HepG2 (cell line): ENCODE measurements around the gene SMG5. TPM values are rescaled to one million over a fixed set of nuclear protein-coding genes. Genes with fewer than 3 reads are reported as not detected.
A peak's percentile ranks its signal among the peaks of the same experiment; 100 is the strongest.

ENCODE experiments used
- ATAC-seq: fragments of 200-7000 bp; cut with Tn5 transposase; 3 replicates; pipeline ENCODE4 v1.9.1; 2020; ENCODE audit warnings: mild to moderate bottlenecking, moderate library complexity
- BruUV-seq: library from RNA; stranded (reverse); fragments of 400-500 nt; replicated peaks from 2 replicates; lab custom pipeline; 2021; lab: Mats Ljungman, UMichigan
- CTCF ChIA-PET: fragments of 300-600 bp; formaldehyde crosslinking; extraction: SDS; loops from one replicate; lab custom pipeline; 2021; ENCODE audit warnings: low total read pairs, inconsistent platforms, low intra/inter-chr PET ratio; lab: Yijun Ruan, JAX
- POLR2A ChIA-PET: fragments of 350-600 bp; sonication (Branson Sonifier 250); formaldehyde crosslinking; loops from one replicate; lab custom pipeline; 2020; ENCODE audit warnings: antibody characterized with exemption, inconsistent platforms; lab: Yijun Ruan, JAX
- DNase-seq: peaks from one replicate; pipeline ENCODE4 v3.0.0-alpha.2; 2015; ENCODE audit warnings: low spot score
- FAIRE-seq: peaks from 3 replicates; lab custom pipeline; 2011; peaks lifted over from hg19 to GRCh38; lab: Jason Lieb, UNC
- H2AFZ ChIP-seq: one replicate; pipeline ENCODE4 v1.6.1; 2011; ENCODE audit warnings: low read length, inconsistent platforms
- H3K27ac ChIP-seq: fragments of 300-600 bp; 3 replicates; pipeline ENCODE4 v1.8.0; 2011; ENCODE audit warnings: mixed run types, mild to moderate bottlenecking, mixed read lengths, low read length, inconsistent platforms; ENCODE audit not compliant: insufficient read depth; ENCODE audit errors: extremely low read length
- H3K27me3 ChIP-seq, 2 experiments: fragments of 200-600 bp in 1 of 2; 2 replicates in 1 of 2; 3 replicates in 1 of 2; pipeline versions ENCODE4 v1.6.0 to v1.8.0; 2011; ENCODE audit warnings: low read length in 2 of 2, mild to moderate bottlenecking in 2 of 2, moderate library complexity in 2 of 2, inconsistent platforms in 1 of 2; ENCODE audit not compliant: insufficient read depth in 2 of 2, control insufficient read depth in 1 of 2
- H3K36me3 ChIP-seq, 2 experiments: fragments of 200-600 bp in 1 of 2; replicated peaks in 1 of 2; 2 replicates in 1 of 2; 3 replicates in 1 of 2; pipeline versions ENCODE4 v1.5.1 to v1.8.0; 2011; ENCODE audit warnings: low read length in 2 of 2, inconsistent platforms in 1 of 2; ENCODE audit not compliant: insufficient read depth in 2 of 2, control insufficient read depth in 1 of 2
- H3K4me1 ChIP-seq: 2 replicates; pipeline ENCODE4 v1.5.1; 2012; ENCODE audit warnings: low read length, inconsistent platforms; ENCODE audit not compliant: insufficient read depth
- H3K4me2 ChIP-seq: 2 replicates; pipeline ENCODE4 v1.6.0; 2011; ENCODE audit warnings: low read depth, low read length, inconsistent platforms
- H3K4me3 ChIP-seq, 3 experiments: fragments of 200-600 bp in 1 of 3; sonication (generic), shearing (Covaris generic) in 1 of 3; replicated peaks in 1 of 3; 2 replicates each; pipeline ENCODE4 v1.5.1; 2011 to 2016; ENCODE audit warnings: low read length in 3 of 3, inconsistent platforms in 2 of 3, low read depth in 2 of 3, mild to moderate bottlenecking in 2 of 3, control low read depth in 1 of 3, mixed read lengths in 1 of 3; ENCODE audit not compliant: insufficient read depth in 1 of 3
- H3K79me2 ChIP-seq: one replicate; pipeline ENCODE4 v1.6.1; 2011; ENCODE audit warnings: low read length, inconsistent platforms; ENCODE audit not compliant: insufficient read depth
- H3K9ac ChIP-seq: 2 replicates; pipeline ENCODE4 v1.6.0; 2011; ENCODE audit warnings: mild to moderate bottlenecking, low read depth, low read length, inconsistent platforms; ENCODE audit not compliant: insufficient read depth
- H3K9me3 ChIP-seq: 2 replicates; pipeline ENCODE4 v1.5.1; 2012; ENCODE audit warnings: mild to moderate bottlenecking, low read length
- H4K20me1 ChIP-seq: 2 replicates; pipeline ENCODE4 v1.6.0; 2011; ENCODE audit warnings: inconsistent platforms, mild to moderate bottlenecking, low read length, moderate library complexity; ENCODE audit not compliant: insufficient read depth
- BCL6 ChIP-seq: IDR thresholded peaks from 2 replicates; pipeline ENCODE4 v1.6.1; 2016; ENCODE audit warnings: missing genetic modification reagents, missing compliant biosample characterization
- FOXC1 ChIP-seq: sonication (generic); formaldehyde crosslinking; IDR thresholded peaks from 2 replicates; pipeline ENCODE4 v1.8.0; 2022; ENCODE audit warnings: mild to moderate bottlenecking, missing genetic modification reagents, borderline replicate concordance
- JUNB ChIP-seq: sonication (generic); formaldehyde crosslinking; IDR thresholded peaks from 2 replicates; pipeline ENCODE4 v1.8.0; 2022; ENCODE audit warnings: missing genetic modification reagents, mild to moderate bottlenecking, borderline replicate concordance
- MYNN ChIP-seq: sonication (generic); formaldehyde crosslinking; IDR thresholded peaks from 2 replicates; pipeline ENCODE4 v1.4.0; 2020; ENCODE audit warnings: mild to moderate bottlenecking, low read depth, missing genetic modification reagents
- MYPOP ChIP-seq: sonication (generic); formaldehyde crosslinking; IDR thresholded peaks from 2 replicates; pipeline ENCODE4 v1.8.1; 2023; ENCODE audit warnings: mild to moderate bottlenecking, moderate library complexity, missing genetic modification reagents
- NFIC ChIP-seq: IDR thresholded peaks from 2 replicates; pipeline ENCODE4 v1.6.1; 2012; ENCODE audit warnings: mild to moderate bottlenecking, low read length, inconsistent platforms
- TCF12 ChIP-seq, 2 experiments: fragments of 450-650 bp in 1 of 2; sonication (generic) in 1 of 2; formaldehyde crosslinking in 1 of 2; IDR thresholded peaks; 2 replicates each; pipeline versions ENCODE4 v1.6.1 to v1.8.0; 2017 to 2022; ENCODE audit warnings: antibody characterized with exemption in 1 of 2, mild to moderate bottlenecking in 1 of 2, missing genetic modification reagents in 1 of 2, moderate library complexity in 1 of 2
- TRIM24 ChIP-seq: sonication (generic); formaldehyde crosslinking; IDR thresholded peaks from 2 replicates; pipeline ENCODE4 v1.8.0; 2022; ENCODE audit warnings: mild to moderate bottlenecking, missing genetic modification reagents
- ZBTB4 ChIP-seq: sonication (generic); formaldehyde crosslinking; IDR thresholded peaks from 2 replicates; pipeline ENCODE4 v1.4.0; 2020; ENCODE audit warnings: missing genetic modification reagents, mild to moderate bottlenecking, borderline replicate concordance
- ZFP91 ChIP-seq: sonication (generic); formaldehyde crosslinking; IDR thresholded peaks from 2 replicates; pipeline ENCODE4 v1.9.0; 2022; ENCODE audit warnings: missing genetic modification reagents, mild to moderate bottlenecking, borderline replicate concordance
- ZNF383 ChIP-seq: sonication (generic); formaldehyde crosslinking; IDR thresholded peaks from 2 replicates; pipeline ENCODE4 v1.4.0; 2020; ENCODE audit warnings: missing genetic modification reagents, mild to moderate bottlenecking, borderline replicate concordance
- ZNF576 ChIP-seq: sonication (generic); formaldehyde crosslinking; IDR thresholded peaks from 2 replicates; pipeline ENCODE4 v1.4.0; 2020; ENCODE audit warnings: mild to moderate bottlenecking, missing genetic modification reagents
- ZNF766 ChIP-seq: sonication (generic); formaldehyde crosslinking; IDR thresholded peaks from 2 replicates; pipeline ENCODE4 v1.5.0; 2020; ENCODE audit warnings: missing genetic modification reagents, borderline replicate concordance
- ZNF790 ChIP-seq: sonication (generic); formaldehyde crosslinking; IDR thresholded peaks from 2 replicates; pipeline ENCODE4 v1.8.0; 2022; ENCODE audit warnings: missing genetic modification reagents, mild to moderate bottlenecking, borderline replicate concordance
- WGBS: methylation state at CpG from one replicate; pipeline ENCODE4 v1.1.6; 2017; ENCODE audit warnings: low lambda C conversion rate; 5-methylcytosine and 5-hydroxymethylcytosine counted together
- in situ Hi-C: cut with HindIII; loops from 2 replicates; pipeline ENCODE4 v1.10.0; 2017; ENCODE audit warnings: low pct_unique_long_range_greater_than_20kb; ENCODE audit not compliant: extremely low pct_ligation_motif_present
- intact Hi-C: fragments of 100-400 bp; cut with micrococcal nuclease; formaldehyde crosslinking; loops from one replicate; pipeline ENCODE4 v1.10.0; 2022; ENCODE audit not compliant: unreplicated experiment
- polyA plus RNA-seq, 8 experiments: library from polyadenylated mRNA; depleted of rRNA in 3 of 8; stranded (reverse) in 7 of 8; unstranded in 1 of 8; fragments of >200 nt; fragmentation: Illumina TruSeq in 4 of 8; extraction: Trizol in 4 of 8; gene quantifications; 2 replicates each; pipeline versions ENCODE4 v1.2.1 to v1.2.3, GENCODE V29; 2011 to 2016; ENCODE audit warnings: low read depth in 4 of 8, missing spikeins in 1 of 8, mixed read lengths in 1 of 8; ENCODE audit not compliant: insufficient read depth in 1 of 8
- total RNA-seq, 5 experiments: library from RNA; depleted of rRNA; stranded (reverse); fragments of >200 nt; fragmentation: Illumina TruSeq; extraction: Trizol; gene quantifications; 2 replicates each; pipeline ENCODE4 v1.2.3, GENCODE V29; 2016; ENCODE audit warnings: low read depth in 1 of 5

SMG5 gene
- total and polyA plus RNA-seq, 2 of the 13 experiments (the other 11 are each of a cell fraction or from before 2014, with no cell fraction given), result 50.5 to 84.0 TPM

- Histone ChIP-seq H3K4me1 (peaks cover 33% of the 10 kb centered on the region), H3K4me2 (peak overlapping the region; percentile 86), H3K27me3 (no peaks in the 10 kb centered on the region; a peak in 1 of 5 replicates), H3K9me3 (no peaks in the 10 kb centered on the region), H4K20me1 (peaks cover 14% of the 10 kb centered on the region), H3K27ac (peak overlapping the region; percentile 78), H3K36me3 (peaks cover 5 to 21% of the 10 kb centered on the region in 2 experiments), H2AFZ (no peak overlapping the region), H3K79me2 (peaks cover 49% of the 10 kb centered on the region), H3K9ac (peak overlapping the region; percentile 96), H3K4me3 (peak overlapping the region; percentile 71 to 95 (median 87))
- WGBS, result 84% methylated on average over 1 of the region's 1 CpG
- ChIA-PET CTCF (no interaction called here), POLR2A (interaction anchor here (0.8 to 7.1 kb wide), 12 partner anchors 11 to 90 kb away, joined by 3 to 115 read pairs (median 6); partner anchors contain the start of genes CCT3, GLMP, PAQR6 and PMF1)
- intact Hi-C loops, result no loop called here
- ATAC-seq (no peak), FAIRE-seq (no peak), DNase-seq (no peak)
- no TSS peak for BruUV-seq
- in situ Hi-C loops, result no loop called here
- TF ChIP-seq FOXC1, result no peak
- no peak for TF ChIP-seq ZNF766 (CRISPR knock-in tag)
- TF ChIP-seq ZNF383 (CRISPR knock-in tag), result no peak
- TF ChIP-seq ZNF790 (CRISPR knock-in tag), result no peak
- no peak for TF ChIP-seq MYPOP (CRISPR knock-in tag)
- TF ChIP-seq JUNB (CRISPR knock-in tag), result no peak
- no peak for TF ChIP-seq NFIC
- TF ChIP-seq MYNN (CRISPR knock-in tag), result no peak
- TF ChIP-seq ZFP91, result no peak
- TF ChIP-seq ZNF576 (CRISPR knock-in tag), result no peak
- TF ChIP-seq TRIM24 (CRISPR knock-in tag), result no peak
- no peak for TF ChIP-seq ZBTB4 (CRISPR knock-in tag)
- TF ChIP-seq TCF12 (IDR thresholded peaks at IDR 0.05), result no peak
- no peak for TF ChIP-seq TCF12 (CRISPR knock-in tag; IDR thresholded peaks at IDR 0.05)
- no peak for TF ChIP-seq BCL6 (CRISPR knock-in tag)
Measured at GRCh38 chr1:156283521-156283920, 896 bp upstream of the SMG5 start.
